HCT116 (cell line): ENCODE measurements around the gene POLRMT. TPM values are rescaled to one million over a fixed set of nuclear protein-coding genes. Genes with fewer than 3 reads are reported as not detected.

ENCODE experiments used
- ATAC-seq: fragments of 200-7000 bp; cut with Tn5 transposase; 2 replicates; pipeline ENCODE4 v1.9.1; 2020; ENCODE audit warnings: mild to moderate bottlenecking, moderate library complexity
- BruUV-seq: library from RNA; stranded (reverse); fragments of 400-500 nt; replicated peaks from 2 replicates; lab custom pipeline; 2021; lab: Mats Ljungman, UMichigan
- CTCF ChIA-PET: fragments of 300-600 bp; sonication (Branson Sonifier 250); formaldehyde crosslinking; loops from one replicate; lab custom pipeline; 2021; ENCODE audit warnings: antibody characterized with exemption; lab: Charles Lee
- POLR2A ChIA-PET: fragments of 300-600, 350-600 bp; sonication (Branson Sonifier 250); formaldehyde crosslinking; loops from one replicate; lab custom pipeline; 2021; ENCODE audit warnings: antibody characterized with exemption; lab: Charles Lee
- RAD21 ChIA-PET, 2 experiments: fragments of 300-600 bp; sonication (Branson Sonifier 250); formaldehyde crosslinking; loops; one replicate each; lab custom pipeline; 2023; ENCODE audit warnings: low total read pairs in 2 of 2; ENCODE audit not compliant: uncharacterized antibody in 2 of 2, unreplicated experiment in 2 of 2, low non-redundant PET in 1 of 2; lab: Charles Lee
- DNase-seq: peaks from one replicate; pipeline ENCODE4 v3.0.0-alpha.2; 2010; ENCODE audit warnings: low read depth, low spot score
- H2AFZ ChIP-seq: fragments of 200-600 bp; shearing (Covaris generic), sonication (generic); 2 replicates; pipeline ENCODE4 v1.6.1; 2017; ENCODE audit warnings: low read depth, mixed run types, mixed read lengths, antibody characterized with exemption, low read length; ENCODE audit not compliant: poor library complexity, severe bottlenecking
- H3K27ac ChIP-seq: 2 replicates; pipeline ENCODE4 v1.5.1; 2012; ENCODE audit warnings: low read depth, low read length
- H3K27me3 ChIP-seq: fragments of 200-600 bp; sonication (generic); 2 replicates; pipeline ENCODE4 v1.6.1; 2016; ENCODE audit warnings: mixed run types, low read length, mixed read lengths; ENCODE audit not compliant: insufficient read depth
- H3K36me3 ChIP-seq, 2 experiments: fragments of 200-500 bp in 1 of 2; fragments of 200-600 bp in 1 of 2; sonication (Bioruptor generic) in 1 of 2; sonication (generic) in 1 of 2; 2 replicates each; pipeline versions ENCODE4 v1.5.1 to v1.6.1; 2014 to 2016; ENCODE audit warnings: low read length in 2 of 2, inconsistent platforms in 1 of 2, mixed read lengths in 1 of 2, mixed run types in 1 of 2; ENCODE audit not compliant: insufficient read depth in 2 of 2, control insufficient read depth in 1 of 2
- H3K4me1 ChIP-seq, 2 experiments: fragments of 200-600 bp in 1 of 2; sonication (generic) in 1 of 2; 2 replicates each; pipeline versions ENCODE4 v1.5.1 to v1.6.1; 2012 to 2017; ENCODE audit warnings: low read length in 2 of 2, inconsistent platforms in 1 of 2, mild to moderate bottlenecking in 1 of 2, mixed read lengths in 1 of 2, mixed run types in 1 of 2, moderate library complexity in 1 of 2; ENCODE audit not compliant: insufficient read depth in 2 of 2, control insufficient read depth in 1 of 2
- H3K4me2 ChIP-seq: fragments of 200-600 bp; sonication (generic); 2 replicates; pipeline ENCODE4 v1.6.1; 2017; ENCODE audit warnings: mixed run types, low read length, mixed read lengths
- H3K4me3 ChIP-seq, 2 experiments: fragments of 200-600 bp in 1 of 2; sonication (generic) in 1 of 2; replicated peaks in 1 of 2; 2 replicates each; pipeline ENCODE4 v1.5.1; 2011 to 2016; ENCODE audit warnings: low read length in 2 of 2, control low read depth in 1 of 2, low read depth in 1 of 2, mild to moderate bottlenecking in 1 of 2, mixed read lengths in 1 of 2, mixed run types in 1 of 2
- H3K79me2 ChIP-seq: fragments of 200-600 bp; sonication (generic); 2 replicates; pipeline ENCODE4 v1.6.1; 2017; ENCODE audit warnings: mild to moderate bottlenecking, mixed run types, low read length, moderate library complexity, mixed read lengths; ENCODE audit not compliant: insufficient read depth
- H3K9ac ChIP-seq: fragments of 200-600 bp; sonication (generic); 2 replicates; pipeline ENCODE4 v1.6.1; 2016; ENCODE audit warnings: low read length, mixed read lengths
- H3K9me2 ChIP-seq: fragments of 200-600 bp; sonication (generic), shearing (Covaris generic); 2 replicates; pipeline ENCODE4 v1.6.1; 2017; ENCODE audit warnings: mixed run types, mild to moderate bottlenecking, moderate library complexity; ENCODE audit not compliant: insufficient read depth
- H3K9me3 ChIP-seq, 2 experiments: fragments of 200-500 bp in 1 of 2; fragments of 200-600 bp in 1 of 2; sonication (Bioruptor generic) in 1 of 2; sonication (generic) in 1 of 2; 2 replicates each; pipeline ENCODE4 v1.6.1; 2014 to 2017; ENCODE audit warnings: low read length in 2 of 2, mixed read lengths in 2 of 2, inconsistent platforms in 1 of 2, low read depth in 1 of 2, mild to moderate bottlenecking in 1 of 2, mixed run types in 1 of 2, moderate library complexity in 1 of 2; ENCODE audit not compliant: control insufficient read depth in 1 of 2, insufficient read depth in 1 of 2
- H4K20me1 ChIP-seq: fragments of 200-600 bp; sonication (generic), shearing (Covaris generic); 2 replicates; pipeline ENCODE4 v1.6.1; 2017; ENCODE audit warnings: mixed run types, mild to moderate bottlenecking, moderate library complexity; ENCODE audit not compliant: insufficient read depth
- CBX3 ChIP-seq: IDR thresholded peaks from 2 replicates; pipeline ENCODE4 v1.6.1; 2012; ENCODE audit warnings: low read depth
- CEBPB ChIP-seq: IDR thresholded peaks from 2 replicates; pipeline ENCODE4 v1.6.1; 2012; ENCODE audit warnings: low read depth
- EZH2 ChIP-seq: fragments of 200-600 bp; sonication (generic); IDR thresholded peaks from 2 replicates; pipeline ENCODE4 v1.6.1; 2017; ENCODE audit warnings: antibody characterized with exemption, mixed run types
- EZH2phosphoT487 ChIP-seq: fragments of 200-600 bp; IDR thresholded peaks from 2 replicates; pipeline ENCODE4 v1.6.1; 2018; ENCODE audit warnings: antibody characterized with exemption, borderline replicate concordance
- FOSL1 ChIP-seq: IDR thresholded peaks from 2 replicates; pipeline ENCODE4 v1.6.1; 2012; ENCODE audit warnings: low read depth
- JUND ChIP-seq: IDR thresholded peaks from 2 replicates; pipeline ENCODE4 v1.6.1; 2012
- POLR2AphosphoS5 ChIP-seq: IDR thresholded peaks from 2 replicates; pipeline ENCODE4 v1.6.1; 2011; ENCODE audit warnings: mild to moderate bottlenecking, low read depth, low read length, moderate library complexity
- RAD21 ChIP-seq: IDR thresholded peaks from 2 replicates; pipeline ENCODE4 v1.6.1; 2012; ENCODE audit warnings: low read depth, mild to moderate bottlenecking
- SIN3A ChIP-seq: IDR thresholded peaks from 2 replicates; pipeline ENCODE4 v1.6.1; 2012; ENCODE audit warnings: low read depth
- SP1 ChIP-seq: IDR thresholded peaks from 2 replicates; pipeline ENCODE4 v1.6.1; 2012; ENCODE audit warnings: low read depth
- ZFX ChIP-seq: fragments of 450-650 bp; IDR thresholded peaks from 2 replicates; pipeline ENCODE4 v1.6.1; 2017
- ZNF274 ChIP-seq: fragments of 200-500 bp; sonication (Bioruptor generic); IDR thresholded peaks from 2 replicates; pipeline ENCODE4 v1.6.1; 2014; ENCODE audit warnings: mild to moderate bottlenecking, low read depth, low read length, inconsistent platforms
- intact Hi-C: fragments of 100-400 bp; cut with micrococcal nuclease; formaldehyde crosslinking; loops from 2 replicates; pipeline ENCODE4 v1.10.0; 2022
- total RNA-seq: library from RNA; stranded (reverse); gene quantifications from one replicate; pipeline ENCODE4 v1.2.1, GENCODE V29; 2021; ENCODE audit not compliant: unreplicated experiment
- TF ChIP-seq, protein P1 (sequence below), 3 experiments: fragments of 200-600 bp in 1 of 3; sonication (generic) in 1 of 3; IDR thresholded peaks in 2 of 3; conservative IDR thresholded peaks in 1 of 3; 2 replicates each; pipeline ENCODE4 v1.5.1; 2012 to 2017; ENCODE audit warnings: low read depth in 2 of 3, low read length in 2 of 3, antibody characterized with exemption in 1 of 3, borderline replicate concordance in 1 of 3, control low read depth in 1 of 3, mild to moderate bottlenecking in 1 of 3, mixed read lengths in 1 of 3, mixed run types in 1 of 3, moderate library complexity in 1 of 3; ENCODE audit not compliant: insufficient read depth in 1 of 3
- TF ChIP-seq, protein P2 (sequence below): IDR thresholded peaks from 2 replicates; pipeline ENCODE4 v1.6.1; 2012; ENCODE audit warnings: low read depth
- TF ChIP-seq, protein P3 (sequence below): IDR thresholded peaks from 2 replicates; pipeline ENCODE4 v1.6.1; 2012

POLRMT gene
- total RNA-seq, 1 experiment from 2014 or later, result 138 TPM

DNA sequence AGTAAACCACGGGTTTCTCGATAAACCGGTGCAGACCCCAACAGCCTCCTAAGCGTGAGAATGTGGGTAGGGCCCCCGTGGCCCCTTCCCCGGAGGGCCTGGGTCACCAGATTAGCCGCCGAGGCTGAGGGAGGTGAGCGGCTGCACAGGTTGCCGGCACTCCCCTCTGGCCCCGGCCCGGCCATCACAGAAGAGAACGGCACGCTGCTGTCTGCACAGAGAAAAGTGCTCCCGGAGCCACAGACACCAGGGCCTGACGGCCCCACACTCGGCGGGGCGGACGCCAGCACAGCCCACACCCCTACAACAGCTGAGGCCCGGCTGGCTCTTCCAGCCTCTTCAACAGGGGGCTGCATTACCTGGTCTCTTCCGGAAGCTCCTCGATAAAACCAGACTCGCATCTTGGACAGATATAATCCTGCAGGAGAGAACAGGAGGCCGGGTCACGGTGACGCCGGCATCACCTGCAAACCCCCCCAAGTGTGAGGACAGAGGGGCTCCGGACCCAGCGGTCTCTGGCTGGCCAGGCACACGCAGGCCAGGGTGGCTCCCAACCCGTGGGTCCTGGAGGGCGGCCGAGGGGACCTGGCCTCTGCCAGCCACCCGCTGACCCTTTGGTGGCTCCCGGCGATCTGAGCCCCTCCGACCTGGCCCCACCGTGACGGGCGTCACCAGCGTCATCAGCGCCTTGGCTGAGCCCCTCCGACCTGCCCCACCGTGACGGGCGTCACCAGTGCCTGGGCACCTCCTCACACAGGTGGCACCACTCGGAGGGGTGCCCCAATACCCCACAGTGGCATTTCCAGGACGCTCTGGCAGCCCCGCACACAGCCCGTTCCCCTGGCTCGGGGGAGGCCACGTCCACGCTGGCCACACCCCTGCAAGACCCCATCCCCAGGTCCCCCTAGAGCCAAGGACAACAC is 19.4 kb upstream of the POLRMT start:
- RAD21 ChIA-PET, result no interaction called here
- H3K4me3 ChIP-seq, result no peak overlapping the region
- H3K27ac ChIP-seq, result no peak overlapping the region
- intact Hi-C loops, result no loop called here
- H3K9ac ChIP-seq, result no peak overlapping the region
- no peak for TF ChIP-seq SIN3A
- TF ChIP-seq CBX3, result no peak
- no peak for TF ChIP-seq JUND
- TF ChIP-seq ZFX, result no peak
- TF ChIP-seq CEBPB, result no peak
- TF ChIP-seq POLR2AphosphoS5, result no peak
- H3K79me2 ChIP-seq, result peaks cover 78% of the 10 kb centered on the region
- no peaks in the 10 kb centered on the region for H3K9me3 ChIP-seq
- H4K20me1 ChIP-seq, result no peaks in the 10 kb centered on the region
- DNase-seq (no peak), ATAC-seq (no peak)
- CTCF ChIA-PET, result no interaction called here
- POLR2A ChIA-PET, result no interaction called here
- H3K36me3 ChIP-seq, result peaks cover 14 to 45% of the 10 kb centered on the region in 2 experiments
- no peaks in the 10 kb centered on the region for H3K4me1 ChIP-seq
- no peaks in the 10 kb centered on the region for H3K9me2 ChIP-seq
- no TSS peak for BruUV-seq
- H3K27me3 ChIP-seq, result no peaks in the 10 kb centered on the region
- no peak overlapping the region for H2AFZ ChIP-seq
- no peak overlapping the region for H3K4me2 ChIP-seq

DNA sequence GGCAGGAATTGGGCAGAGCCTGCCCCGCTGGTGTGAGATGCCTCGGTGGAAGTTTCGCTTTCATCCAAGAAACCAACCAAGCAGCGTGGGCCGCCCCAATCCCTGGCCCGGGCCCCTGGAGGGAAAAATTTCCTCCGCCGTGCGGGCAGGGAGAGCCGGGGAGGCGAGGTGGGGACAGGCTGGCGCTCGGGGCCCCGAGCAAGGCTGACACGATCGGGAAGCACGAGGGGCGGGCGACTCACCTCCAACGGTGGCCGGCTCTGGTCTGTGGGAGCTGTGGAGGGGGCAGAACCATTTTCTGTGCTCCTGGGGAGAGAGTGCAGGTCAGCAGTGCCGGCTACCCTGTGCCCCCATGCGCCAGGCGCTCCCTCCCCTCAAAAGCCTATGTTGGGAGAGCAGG is 18.7 kb upstream of the POLRMT start:
- Histone ChIP-seq H3K9me2 (no peaks in the 10 kb centered on the region), H3K27ac (no peak overlapping the region), H3K9ac (no peak overlapping the region), H3K9me3 (no peaks in the 10 kb centered on the region), H3K4me1 (no peaks in the 10 kb centered on the region), H2AFZ (no peak overlapping the region), H3K4me2 (no peak overlapping the region), H3K36me3 (peaks cover 11 to 44% of the 10 kb centered on the region in 2 experiments), H3K79me2 (peaks cover 71% of the 10 kb centered on the region)
- CTCF ChIA-PET, result no interaction called here
- RAD21 ChIA-PET, result no interaction called here
- no TSS peak for BruUV-seq
- TF ChIP-seq, protein P1, sequence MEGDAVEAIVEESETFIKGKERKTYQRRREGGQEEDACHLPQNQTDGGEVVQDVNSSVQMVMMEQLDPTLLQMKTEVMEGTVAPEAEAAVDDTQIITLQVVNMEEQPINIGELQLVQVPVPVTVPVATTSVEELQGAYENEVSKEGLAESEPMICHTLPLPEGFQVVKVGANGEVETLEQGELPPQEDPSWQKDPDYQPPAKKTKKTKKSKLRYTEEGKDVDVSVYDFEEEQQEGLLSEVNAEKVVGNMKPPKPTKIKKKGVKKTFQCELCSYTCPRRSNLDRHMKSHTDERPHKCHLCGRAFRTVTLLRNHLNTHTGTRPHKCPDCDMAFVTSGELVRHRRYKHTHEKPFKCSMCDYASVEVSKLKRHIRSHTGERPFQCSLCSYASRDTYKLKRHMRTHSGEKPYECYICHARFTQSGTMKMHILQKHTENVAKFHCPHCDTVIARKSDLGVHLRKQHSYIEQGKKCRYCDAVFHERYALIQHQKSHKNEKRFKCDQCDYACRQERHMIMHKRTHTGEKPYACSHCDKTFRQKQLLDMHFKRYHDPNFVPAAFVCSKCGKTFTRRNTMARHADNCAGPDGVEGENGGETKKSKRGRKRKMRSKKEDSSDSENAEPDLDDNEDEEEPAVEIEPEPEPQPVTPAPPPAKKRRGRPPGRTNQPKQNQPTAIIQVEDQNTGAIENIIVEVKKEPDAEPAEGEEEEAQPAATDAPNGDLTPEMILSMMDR (IDR thresholded peaks at IDR 0.05 in 2 of 3, conservative IDR thresholded peaks at IDR 0.05 in 1 of 3; ENCODE audit: borderline replicate concordance in 1 of 3, insufficient read depth in 1 of 3, low read depth in 2 of 3, low read length in 2 of 3), result no peak
- TF ChIP-seq SP1, result no peak
- TF ChIP-seq, protein P2, sequence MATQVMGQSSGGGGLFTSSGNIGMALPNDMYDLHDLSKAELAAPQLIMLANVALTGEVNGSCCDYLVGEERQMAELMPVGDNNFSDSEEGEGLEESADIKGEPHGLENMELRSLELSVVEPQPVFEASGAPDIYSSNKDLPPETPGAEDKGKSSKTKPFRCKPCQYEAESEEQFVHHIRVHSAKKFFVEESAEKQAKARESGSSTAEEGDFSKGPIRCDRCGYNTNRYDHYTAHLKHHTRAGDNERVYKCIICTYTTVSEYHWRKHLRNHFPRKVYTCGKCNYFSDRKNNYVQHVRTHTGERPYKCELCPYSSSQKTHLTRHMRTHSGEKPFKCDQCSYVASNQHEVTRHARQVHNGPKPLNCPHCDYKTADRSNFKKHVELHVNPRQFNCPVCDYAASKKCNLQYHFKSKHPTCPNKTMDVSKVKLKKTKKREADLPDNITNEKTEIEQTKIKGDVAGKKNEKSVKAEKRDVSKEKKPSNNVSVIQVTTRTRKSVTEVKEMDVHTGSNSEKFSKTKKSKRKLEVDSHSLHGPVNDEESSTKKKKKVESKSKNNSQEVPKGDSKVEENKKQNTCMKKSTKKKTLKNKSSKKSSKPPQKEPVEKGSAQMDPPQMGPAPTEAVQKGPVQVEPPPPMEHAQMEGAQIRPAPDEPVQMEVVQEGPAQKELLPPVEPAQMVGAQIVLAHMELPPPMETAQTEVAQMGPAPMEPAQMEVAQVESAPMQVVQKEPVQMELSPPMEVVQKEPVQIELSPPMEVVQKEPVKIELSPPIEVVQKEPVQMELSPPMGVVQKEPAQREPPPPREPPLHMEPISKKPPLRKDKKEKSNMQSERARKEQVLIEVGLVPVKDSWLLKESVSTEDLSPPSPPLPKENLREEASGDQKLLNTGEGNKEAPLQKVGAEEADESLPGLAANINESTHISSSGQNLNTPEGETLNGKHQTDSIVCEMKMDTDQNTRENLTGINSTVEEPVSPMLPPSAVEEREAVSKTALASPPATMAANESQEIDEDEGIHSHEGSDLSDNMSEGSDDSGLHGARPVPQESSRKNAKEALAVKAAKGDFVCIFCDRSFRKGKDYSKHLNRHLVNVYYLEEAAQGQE, result no peak
- no peak for TF ChIP-seq CEBPB
- no peak for TF ChIP-seq CBX3
- TF ChIP-seq, protein P3, sequence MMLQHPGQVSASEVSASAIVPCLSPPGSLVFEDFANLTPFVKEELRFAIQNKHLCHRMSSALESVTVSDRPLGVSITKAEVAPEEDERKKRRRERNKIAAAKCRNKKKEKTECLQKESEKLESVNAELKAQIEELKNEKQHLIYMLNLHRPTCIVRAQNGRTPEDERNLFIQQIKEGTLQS, result no peak
- TF ChIP-seq EZH2phosphoT487, result no peak
- no peak for TF ChIP-seq FOSL1
- no peak for TF ChIP-seq RAD21
- no peak for TF ChIP-seq ZNF274
- no peak for TF ChIP-seq EZH2
- TF ChIP-seq, all 23 proteins: peak for 0
- Histone ChIP-seq H3K27me3 (no peaks in the 10 kb centered on the region), H3K4me3 (no peak overlapping the region), H4K20me1 (no peaks in the 10 kb centered on the region)
- ATAC-seq, result no peak
- POLR2A ChIA-PET, result no interaction called here
- no peak for DNase-seq
- intact Hi-C loops, result no loop called here
